K562 (cell line): ENCODE data around the gene ARID3C. TPM values are rescaled to one million over a fixed set of nuclear protein-coding genes. Genes with fewer than 3 reads are reported as not detected.

Experiments
- ATAC-seq: fragments of 200-7000 bp; cut with Tn5 transposase; 3 replicates; pipeline ENCODE4 v1.9.1; 2020; ENCODE audit warnings: moderate library complexity
- BruUV-seq: library from RNA; stranded (reverse); fragments of 400-500 nt; replicated peaks from 2 replicates; lab custom pipeline; 2021; lab: Mats Ljungman, UMichigan
- CTCF ChIA-PET: fragments of 300-600 bp; formaldehyde crosslinking; extraction: SDS; loops from one replicate; lab custom pipeline; 2021; ENCODE audit warnings: low intra/inter-chr PET ratio; lab: Yijun Ruan, JAX
- POLR2A ChIA-PET: fragments of 300-600, 350-650 bp; sonication (Branson Sonifier 250); formaldehyde crosslinking; extraction: SDS; loops from one replicate; lab custom pipeline; 2021; ENCODE audit warnings: antibody characterized with exemption, inconsistent platforms; lab: Yijun Ruan, JAX
- DNase-seq, 4 experiments: peaks; one replicate each; pipeline versions ENCODE4 v3.0.0 to v3.0.0-alpha.2; 2011 to 2018; ENCODE audit warnings: low spot score in 3 of 4, mixed read lengths in 3 of 4; ENCODE audit errors: extremely low read depth in 1 of 4
- FAIRE-seq: peaks from 2 replicates; lab custom pipeline; 2011; peaks lifted over from hg19 to GRCh38; lab: Jason Lieb, UNC
- H2AFZ ChIP-seq: 2 replicates; pipeline ENCODE4 v1.6.0; 2011; ENCODE audit warnings: low read depth, low read length, control low read depth, inconsistent platforms
- H3K27ac ChIP-seq: fragments of 200-600 bp; 3 replicates; pipeline ENCODE4 v1.8.0; 2011; ENCODE audit warnings: low read depth, mild to moderate bottlenecking, control low read depth, inconsistent platforms, low read length, moderate library complexity, mixed read lengths; ENCODE audit errors: extremely low read depth
- H3K27me3 ChIP-seq, 2 experiments: fragments of 300-600 bp in 1 of 2; 2 replicates in 1 of 2; 3 replicates in 1 of 2; pipeline versions ENCODE4 v1.6.0 to v1.8.0; 2011; ENCODE audit warnings: inconsistent platforms in 2 of 2, low read length in 2 of 2, mild to moderate bottlenecking in 1 of 2, mixed read lengths in 1 of 2, moderate library complexity in 1 of 2; ENCODE audit not compliant: control insufficient read depth in 2 of 2, insufficient read depth in 2 of 2
- H3K36me3 ChIP-seq: fragments of 300-600 bp; 3 replicates; pipeline ENCODE4 v1.8.0; 2011; ENCODE audit warnings: mild to moderate bottlenecking, low read length, inconsistent platforms; ENCODE audit not compliant: control insufficient read depth, insufficient read depth
- H3K4me1 ChIP-seq, 2 experiments: fragments of 200-600 bp in 1 of 2; replicated peaks in 1 of 2; 2 replicates in 1 of 2; 3 replicates in 1 of 2; pipeline versions ENCODE4 v1.5.1 to v1.8.0; 2011; ENCODE audit warnings: inconsistent platforms in 2 of 2, low read length in 2 of 2, mild to moderate bottlenecking in 1 of 2, mixed read lengths in 1 of 2, moderate library complexity in 1 of 2; ENCODE audit not compliant: control insufficient read depth in 2 of 2, insufficient read depth in 2 of 2
- H3K4me2 ChIP-seq: 2 replicates; pipeline ENCODE4 v1.6.1; 2011; ENCODE audit warnings: low read length, control low read depth, inconsistent platforms, mixed read lengths; ENCODE audit not compliant: insufficient read depth
- H3K4me3 ChIP-seq: fragments of 200-600 bp; sonication (generic), shearing (Covaris generic); 2 replicates; pipeline ENCODE4 v1.5.1; 2016; ENCODE audit warnings: control low read depth, inconsistent platforms
- H3K79me2 ChIP-seq: fragments of 200-600 bp; 3 replicates; pipeline ENCODE4 v1.8.0; 2011; ENCODE audit warnings: low read length, inconsistent platforms; ENCODE audit not compliant: control insufficient read depth, insufficient read depth
- H3K9ac ChIP-seq, 2 experiments: 2 replicates each; pipeline versions ENCODE4 v1.6.0 to v1.6.1; 2011; ENCODE audit warnings: low read depth in 2 of 2, low read length in 2 of 2, control low read depth in 1 of 2, inconsistent platforms in 1 of 2, mild to moderate bottlenecking in 1 of 2, mixed read lengths in 1 of 2; ENCODE audit not compliant: insufficient read depth in 1 of 2
- H3K9me1 ChIP-seq: one replicate; pipeline ENCODE4 v1.6.0; 2011; ENCODE audit warnings: inconsistent platforms, mild to moderate bottlenecking, low read length, moderate library complexity; ENCODE audit not compliant: control insufficient read depth, insufficient read depth
- H3K9me3 ChIP-seq: replicated peaks from 2 replicates; pipeline ENCODE4 v1.5.1; 2011; ENCODE audit warnings: low read depth, low read length, inconsistent platforms; ENCODE audit not compliant: control insufficient read depth, insufficient read depth
- H4K20me1 ChIP-seq: replicated peaks from 2 replicates; pipeline ENCODE4 v1.6.1; 2011; ENCODE audit warnings: low read length, inconsistent platforms, mixed read lengths; ENCODE audit not compliant: control insufficient read depth, insufficient read depth
- BCL6 ChIP-seq: fragments of 250-450 bp; sonication (Bioruptor Pico); IDR thresholded peaks from 2 replicates; pipeline ENCODE4 v1.4.0; 2020
- BHLHE40 ChIP-seq: IDR thresholded peaks from 2 replicates; pipeline ENCODE4 v1.6.1; 2011; ENCODE audit warnings: low read length, improper control_type of control experiment
- CCAR2 ChIP-seq: fragments of 200-400 bp; formaldehyde crosslinking; IDR thresholded peaks from 2 replicates; pipeline ENCODE4 v1.6.1; 2017; ENCODE audit warnings: mild to moderate bottlenecking, low read depth, low read length
- CREBBP ChIP-seq: IDR thresholded peaks from one replicate; pipeline ENCODE4 v1.6.1; 2012; ENCODE audit warnings: low read depth, mild to moderate bottlenecking, control low read depth, inconsistent platforms, low read length
- EGR1 ChIP-seq: fragments of 450-650 bp; conservative IDR thresholded peaks from 2 replicates; pipeline ENCODE4 v1.6.1; 2017; ENCODE audit warnings: mild to moderate bottlenecking
- JUND ChIP-seq, 2 experiments: IDR thresholded peaks; 2 replicates in 1 of 2; 3 replicates in 1 of 2; pipeline ENCODE4 v1.6.1; 2011; ENCODE audit warnings: borderline replicate concordance in 2 of 2, low read depth in 2 of 2, low read length in 2 of 2, improper control_type of control experiment in 1 of 2, missing biosample characterization in 1 of 2, missing genetic modification characterization in 1 of 2, missing genetic modification reagents in 1 of 2
- NCOA2 ChIP-seq, 2 experiments: fragments of 450-650 bp; IDR thresholded peaks; 2 replicates each; pipeline ENCODE4 v1.6.1; 2018; ENCODE audit warnings: mild to moderate bottlenecking in 2 of 2, moderate library complexity in 1 of 2; ENCODE audit not compliant: partially characterized antibody in 2 of 2
- NFE2 ChIP-seq: IDR thresholded peaks from 2 replicates; pipeline ENCODE4 v1.6.1; 2014; ENCODE audit warnings: antibody characterized with exemption, low read depth
- RBBP5 ChIP-seq: fragments of 200-600 bp; sonication (generic); IDR thresholded peaks from 2 replicates; pipeline ENCODE4 v1.6.1; 2012; ENCODE audit warnings: borderline replicate concordance, mild to moderate bottlenecking, low read length, control low read depth, inconsistent platforms; ENCODE audit not compliant: insufficient read depth, poor library complexity, severe bottlenecking
- RFX7 ChIP-seq: fragments of 250-450 bp; sonication (Bioruptor Pico); IDR thresholded peaks from 2 replicates; pipeline ENCODE4 v1.5.1; 2021; ENCODE audit warnings: mild to moderate bottlenecking
- ZBTB1 ChIP-seq: sonication (generic); formaldehyde crosslinking; IDR thresholded peaks from 2 replicates; pipeline ENCODE4 v1.8.1; 2023; ENCODE audit warnings: missing genetic modification reagents, low read depth, mild to moderate bottlenecking, borderline replicate concordance
- ZC3H8 ChIP-seq: fragments of 450-650 bp; IDR thresholded peaks from 2 replicates; pipeline ENCODE4 v1.6.1; 2017
- ZNF3 ChIP-seq: fragments of 250-450 bp; sonication (Bioruptor Pico); IDR thresholded peaks from 2 replicates; pipeline ENCODE4 v1.5.0; 2021; ENCODE audit warnings: mild to moderate bottlenecking, moderate library complexity
- whole genome bisulfite sequencing: fragments of 100-300 bp; shearing (Covaris generic); methylation state at CpG from one replicate; pipeline ENCODE4 v1.1.6; 2016; ENCODE audit warnings: low coverage, mixed read lengths; ENCODE audit not compliant: insufficient coverage; ENCODE audit errors: missing lambda C conversion rate; 5-methylcytosine and 5-hydroxymethylcytosine counted together
- in situ Hi-C: fragments of 300-500 bp; cut with MboI; formaldehyde crosslinking; loops from 4 replicates; pipeline ENCODE4 v1.15.0; 2018; ENCODE audit warnings: inconsistent platforms, mixed read lengths
- intact Hi-C: fragments of 100-400 bp; cut with micrococcal nuclease; formaldehyde crosslinking; loops from 2 replicates; pipeline ENCODE4 v1.14.2; 2022
- polyA plus RNA-seq, 8 experiments: library from polyadenylated mRNA; depleted of rRNA in 4 of 8; stranded (reverse) in 5 of 8; unstranded in 3 of 8; fragments of >200 nt; fragmentation: Nextera tagmentation in 2 of 8; fragmentation: Illumina TruSeq in 1 of 8; extraction: Ambion mirVana in 2 of 8; extraction: Trizol in 1 of 8; gene quantifications; 2 replicates each; pipeline versions ENCODE4 v1.2.1 to v1.2.3, GENCODE V29; 2011 to 2014; ENCODE audit warnings: inconsistent platforms in 1 of 8, missing spikeins in 1 of 8
- total RNA-seq, 7 experiments: library from RNA; depleted of rRNA in 6 of 7; stranded (reverse); fragments of >200 nt in 6 of 7; fragmentation: Illumina TruSeq in 2 of 7; extraction: Trizol in 2 of 7; gene quantifications; 2 replicates each; pipeline versions ENCODE4 v1.2.1 to v1.2.3, GENCODE V29; 2011 to 2021; ENCODE audit warnings: low replicate concordance in 1 of 7
- TF ChIP-seq, protein P1 (sequence below), 2 experiments: fragments of 450-650 bp in 1 of 2; sonication (generic) in 1 of 2; formaldehyde crosslinking in 1 of 2; IDR thresholded peaks in 1 of 2; conservative IDR thresholded peaks in 1 of 2; 2 replicates each; pipeline versions ENCODE4 v1.6.1 to v1.8.1; 2016 to 2023; ENCODE audit warnings: mild to moderate bottlenecking in 2 of 2, moderate library complexity in 2 of 2, inconsistent platforms in 1 of 2, missing genetic modification reagents in 1 of 2

Gene ARID3C
- total and polyA plus RNA-seq, 9 of the 15 experiments (the other 6 are each of a cell fraction or from before 2014, with no cell fraction given): not detected

DNA sequence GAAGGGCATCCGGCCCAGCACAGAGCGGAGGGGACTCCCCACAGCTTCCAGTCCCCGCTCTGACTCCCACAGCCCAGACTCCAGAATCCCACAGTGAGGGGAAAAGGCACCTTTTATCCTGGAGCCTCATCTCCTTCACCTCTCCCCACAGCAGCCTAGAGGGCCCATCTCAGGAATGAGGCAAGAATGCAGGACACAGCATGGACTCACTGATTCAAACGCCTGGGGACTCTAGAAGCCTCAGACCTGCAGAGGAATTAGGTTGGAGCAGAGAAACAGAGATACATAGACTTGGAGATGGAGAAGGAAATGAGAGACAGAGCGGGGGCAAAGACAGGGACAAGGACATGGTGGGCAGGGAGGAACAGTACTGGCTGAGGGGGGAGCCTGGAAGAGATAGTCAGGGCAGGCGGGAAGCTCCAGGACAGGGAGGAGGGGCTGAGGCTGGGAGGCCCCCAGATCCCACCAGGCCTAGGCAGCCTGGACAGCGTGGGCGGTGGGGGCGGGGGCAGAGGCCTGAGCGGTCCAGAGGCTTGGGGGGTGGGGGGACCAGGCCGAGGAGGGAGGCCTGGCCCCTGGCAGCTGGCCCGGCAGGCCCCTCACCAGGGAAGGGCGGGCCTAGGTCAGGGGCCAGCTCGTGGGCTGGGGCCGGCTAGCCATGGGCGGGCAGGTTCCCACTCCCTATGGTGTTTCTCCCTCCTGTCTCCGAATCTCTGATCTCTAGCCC lies 55.1 kb downstream of the ARID3C start:
- in situ Hi-C loops (no loop called here), intact Hi-C loops (no loop called here)
- H3K27me3 ChIP-seq: peaks cover 11 to 75% of the 10 kb centered on the region in 2 experiments; a peak in 4 of 5 replicates
- no peaks in the 10 kb centered on the region for H3K9me3 ChIP-seq
- ATAC-seq (no peak), DNase-seq (peak in 1 of 4 experiments; percentile 18), FAIRE-seq (no peak)
- H2AFZ ChIP-seq: no peak overlapping the region
- POLR2A ChIA-PET: interaction anchor here (0.6 to 0.8 kb wide), 2 partner anchors 193 to 295 kb away, joined by 3 to 4 read pairs; no protein-coding TSS in a partner anchor
- no peak overlapping the region for H3K9ac ChIP-seq
- H3K36me3 ChIP-seq: no peaks in the 10 kb centered on the region
- no peaks in the 10 kb centered on the region for H3K9me1 ChIP-seq
- peaks cover 0 to 7% of the 10 kb centered on the region in 2 experiments; a peak in 2 of 5 replicates for H3K4me1 ChIP-seq
- TF ChIP-seq ZC3H8 (no peak), EGR1 (peak; percentile 25; the same call in 1 of the 2 replicates)
- WGBS: 0% methylated on average over 4 of the region's 17 CpGs
- no TSS peak for BruUV-seq
- H3K4me3 ChIP-seq: no peak overlapping the region
- H3K4me2 ChIP-seq: no peak overlapping the region
- no peaks in the 10 kb centered on the region for H3K79me2 ChIP-seq
- H3K27ac ChIP-seq: no peak overlapping the region
- CTCF ChIA-PET: interaction anchor here (0.6 kb wide), 1 partner anchor 313 kb away, joined by 3 read pairs; no protein-coding TSS in a partner anchor
- peaks cover 4% of the 10 kb centered on the region for H4K20me1 ChIP-seq

GRCh38 chr9:34572628-34573027 lies 56.2 kb downstream of the ARID3C start:
- no peaks in the 10 kb centered on the region for H3K4me1 ChIP-seq
- 4% methylated on average over 6 of the region's 6 CpGs for WGBS
- no peak overlapping the region for H2AFZ ChIP-seq
- ChIA-PET CTCF (no interaction called here), POLR2A (no interaction called here)
- intact Hi-C loops: no loop called here
- in situ Hi-C loops: no loop called here
- no peaks in the 10 kb centered on the region for H3K9me3 ChIP-seq
- H3K27me3 ChIP-seq: peaks cover 10 to 78% of the 10 kb centered on the region in 2 experiments
- no peak overlapping the region for H3K4me2 ChIP-seq
- peaks cover 4% of the 10 kb centered on the region for H4K20me1 ChIP-seq
- H3K9ac ChIP-seq: no peak overlapping the region
- ATAC-seq: no peak; the same call in 2 of the 3 replicates
- H3K4me3 ChIP-seq: no peak overlapping the region
- no peak overlapping the region for H3K27ac ChIP-seq
- H3K9me1 ChIP-seq: no peaks in the 10 kb centered on the region
- no peaks in the 10 kb centered on the region for H3K36me3 ChIP-seq
- BruUV-seq: no TSS peak
- no peak for DNase-seq
- H3K79me2 ChIP-seq: no peaks in the 10 kb centered on the region
- no peak for FAIRE-seq
- no peak for TF ChIP-seq RBBP5
- peak; percentile 41; the same call in 1 of the 2 replicates for TF ChIP-seq NFE2
- TF ChIP-seq JUND (IDR thresholded peaks at IDR 0.05; ENCODE audit: borderline replicate concordance, low read depth, low read length): peak; percentile 16; the same call in 1 of the 2 replicates
- no peak for TF ChIP-seq JUND (tag; IDR thresholded peaks at IDR 0.05; ENCODE audit: borderline replicate concordance, low read depth, low read length)
- TF ChIP-seq ZNF3 (CRISPR knock-in tag): no peak
- no peak for TF ChIP-seq CREBBP
- no peak for TF ChIP-seq CCAR2
- TF ChIP-seq BHLHE40: no peak
- TF ChIP-seq, protein P1, sequence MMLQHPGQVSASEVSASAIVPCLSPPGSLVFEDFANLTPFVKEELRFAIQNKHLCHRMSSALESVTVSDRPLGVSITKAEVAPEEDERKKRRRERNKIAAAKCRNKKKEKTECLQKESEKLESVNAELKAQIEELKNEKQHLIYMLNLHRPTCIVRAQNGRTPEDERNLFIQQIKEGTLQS (IDR thresholded peaks at IDR 0.05): 0 out of 2 replicates have a peak, but pooled peaks have one; percentile 39
- TF ChIP-seq, protein P1 (CRISPR knock-in tag; conservative IDR thresholded peaks at IDR 0.05): no peak
- no peak for TF ChIP-seq BCL6
- no peak for TF ChIP-seq NCOA2 (IDR thresholded peaks at IDR 0.05; ENCODE audit: partially characterized antibody in 2 of 2)
- no peak for TF ChIP-seq RFX7 (CRISPR knock-in tag)
- no peak for TF ChIP-seq ZBTB1
